IPS-18a (cell line): Measurements from ENCODE around the gene ZIC4.

Source experiments
- H3K27ac ChIP-seq: one replicate; pipeline ENCODE4 v1.5.1; 2013; ENCODE audit warnings: low read length
- H3K27me3 ChIP-seq: one replicate; pipeline ENCODE4 v1.6.1; 2013; ENCODE audit warnings: mild to moderate bottlenecking, low read length; ENCODE audit not compliant: control insufficient read depth, insufficient read depth
- H3K36me3 ChIP-seq: one replicate; pipeline ENCODE4 v1.6.1; 2013; ENCODE audit warnings: low read depth, low read length; ENCODE audit not compliant: control insufficient read depth
- H3K4me1 ChIP-seq: one replicate; pipeline ENCODE4 v1.6.1; 2013; ENCODE audit warnings: low read depth, low read length; ENCODE audit not compliant: control insufficient read depth
- H3K4me3 ChIP-seq: one replicate; pipeline ENCODE4 v1.5.1; 2013; ENCODE audit warnings: low read length
- H3K9ac ChIP-seq: one replicate; pipeline ENCODE4 v1.6.1; 2013; ENCODE audit warnings: mild to moderate bottlenecking, low read length, moderate library complexity
- H3K9me3 ChIP-seq: one replicate; pipeline ENCODE4 v1.6.1; 2013; ENCODE audit warnings: low read depth, low read length; ENCODE audit not compliant: control insufficient read depth

The ZIC4 gene

GRCh38 chr3:147383617-147384016 is 22.7 kb downstream of the ZIC4 start:
- Histone ChIP-seq H3K4me1 (peaks cover 66% of the 10 kb centered on the region), H3K36me3 (no peaks in the 10 kb centered on the region), H3K4me3 (no peak overlapping the region), H3K27ac (no peak overlapping the region), H3K9ac (no peak overlapping the region), H3K27me3 (peaks cover 100% of the 10 kb centered on the region), H3K9me3 (peaks cover 3% of the 10 kb centered on the region)

DNA sequence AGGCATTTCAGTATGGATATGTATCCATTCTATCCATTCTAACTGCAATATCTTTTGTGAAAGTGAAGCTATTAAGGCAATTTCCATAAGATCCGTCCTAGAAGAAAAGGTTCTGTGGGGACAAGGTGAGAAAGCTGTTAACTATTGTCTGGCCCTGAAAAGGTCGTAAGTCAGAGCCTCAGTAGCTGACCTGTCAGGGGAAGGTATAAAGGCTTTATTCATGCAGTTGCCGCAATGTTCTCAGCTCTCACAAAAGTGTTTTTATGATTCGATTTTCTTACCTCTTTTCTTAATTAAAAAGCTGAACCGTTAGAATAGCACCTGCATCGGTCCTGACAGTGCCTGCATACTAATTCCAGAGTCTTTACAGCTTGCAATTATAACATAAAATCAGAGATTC is 24.7 kb downstream of the ZIC4 start:
- H3K27me3 ChIP-seq: peaks cover 98% of the 10 kb centered on the region
- H3K4me1 ChIP-seq: peaks cover 63% of the 10 kb centered on the region
- no peaks in the 10 kb centered on the region for H3K9me3 ChIP-seq
- H3K27ac ChIP-seq: no peak overlapping the region
- H3K36me3 ChIP-seq: no peaks in the 10 kb centered on the region
- H3K9ac ChIP-seq: no peak overlapping the region
- no peak overlapping the region for H3K4me3 ChIP-seq

DNA sequence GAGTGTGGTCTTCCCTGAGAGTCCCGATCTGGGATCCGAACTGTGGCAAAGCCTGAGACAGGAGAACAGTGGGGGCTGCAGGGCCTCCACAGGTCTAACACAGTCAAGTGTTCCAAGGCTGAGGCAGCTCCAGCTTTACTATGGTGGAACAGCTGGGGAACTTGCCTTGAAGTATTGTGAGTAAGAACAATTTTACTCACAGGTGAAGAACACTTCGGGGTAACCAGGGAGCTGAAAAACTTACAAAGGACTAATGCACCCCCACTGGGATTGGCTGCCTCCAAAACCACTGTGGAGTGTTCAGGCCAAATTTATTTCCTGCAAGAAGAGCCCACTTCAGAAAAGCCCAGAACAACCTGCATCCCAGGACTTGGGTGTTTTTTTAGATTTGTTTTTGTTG is 25.4 kb downstream of the ZIC4 start:
- H3K27ac ChIP-seq: no peak overlapping the region
- peaks cover 65% of the 10 kb centered on the region for H3K4me1 ChIP-seq
- H3K9ac ChIP-seq: no peak overlapping the region
- H3K4me3 ChIP-seq: peak overlapping the region; percentile 23
- H3K27me3 ChIP-seq: peaks cover 98% of the 10 kb centered on the region
- H3K9me3 ChIP-seq: no peaks in the 10 kb centered on the region
- H3K36me3 ChIP-seq: no peaks in the 10 kb centered on the region

- no peak overlapping the region for H3K9ac ChIP-seq
- peaks cover 98% of the 10 kb centered on the region for H3K27me3 ChIP-seq
- no peak overlapping the region for H3K27ac ChIP-seq
- H3K4me1 ChIP-seq: peaks cover 65% of the 10 kb centered on the region
- H3K36me3 ChIP-seq: no peaks in the 10 kb centered on the region
- no peaks in the 10 kb centered on the region for H3K9me3 ChIP-seq
- peak overlapping the region; percentile 23 for H3K4me3 ChIP-seq
Observed at GRCh38 chr3:147380387-147380951, 25.9 kb downstream of the ZIC4 start.

GRCh38 chr3:147379651-147380050 is 26.7 kb downstream of the ZIC4 start:
- Histone ChIP-seq H3K27me3 (peaks cover 98% of the 10 kb centered on the region), H3K4me1 (peaks cover 60% of the 10 kb centered on the region)

GRCh38 chr3:147377412-147378367 is 28.7 kb downstream of the ZIC4 start:
- no peaks in the 10 kb centered on the region for H3K36me3 ChIP-seq
- no peak overlapping the region for H3K27ac ChIP-seq
- H3K9ac ChIP-seq: no peak overlapping the region
- H3K4me1 ChIP-seq: peaks cover 60% of the 10 kb centered on the region
- no peaks in the 10 kb centered on the region for H3K9me3 ChIP-seq
- peaks cover 98% of the 10 kb centered on the region for H3K27me3 ChIP-seq
- peak overlapping the region; percentile 38 for H3K4me3 ChIP-seq

More at GRCh38 chr3:147379651-147380050, 26.7 kb downstream of the ZIC4 start:
- H3K4me3 ChIP-seq: no peak overlapping the region
- H3K36me3 ChIP-seq: no peaks in the 10 kb centered on the region
- H3K9me3 ChIP-seq: no peaks in the 10 kb centered on the region
- H3K9ac ChIP-seq: no peak overlapping the region
- no peak overlapping the region for H3K27ac ChIP-seq

DNA sequence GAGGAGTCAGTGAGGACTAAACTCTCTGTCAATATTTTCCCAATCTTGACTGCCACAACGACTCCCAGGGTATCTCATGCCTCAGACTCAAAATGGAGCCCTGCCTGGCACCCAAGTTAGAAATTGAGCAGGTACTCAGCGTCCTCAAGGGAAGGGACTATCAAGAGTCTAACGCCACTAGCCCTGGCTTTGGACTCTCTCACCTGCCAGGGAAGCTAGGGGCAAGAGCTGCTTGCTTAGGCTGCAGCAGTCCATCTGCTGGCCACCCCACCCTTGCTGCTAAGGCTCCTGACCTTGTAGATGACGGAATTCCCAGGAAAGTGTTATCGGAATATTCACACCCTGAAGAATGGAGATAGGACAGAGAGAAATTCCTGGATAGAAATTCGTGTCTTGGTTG is 33.0 kb downstream of the ZIC4 start:
- Histone ChIP-seq H3K27ac (no peak overlapping the region), H3K36me3 (no peaks in the 10 kb centered on the region), H3K4me3 (no peak overlapping the region), H3K27me3 (peaks cover 98% of the 10 kb centered on the region), H3K9ac (no peak overlapping the region), H3K9me3 (no peaks in the 10 kb centered on the region), H3K4me1 (peaks cover 53% of the 10 kb centered on the region)

DNA sequence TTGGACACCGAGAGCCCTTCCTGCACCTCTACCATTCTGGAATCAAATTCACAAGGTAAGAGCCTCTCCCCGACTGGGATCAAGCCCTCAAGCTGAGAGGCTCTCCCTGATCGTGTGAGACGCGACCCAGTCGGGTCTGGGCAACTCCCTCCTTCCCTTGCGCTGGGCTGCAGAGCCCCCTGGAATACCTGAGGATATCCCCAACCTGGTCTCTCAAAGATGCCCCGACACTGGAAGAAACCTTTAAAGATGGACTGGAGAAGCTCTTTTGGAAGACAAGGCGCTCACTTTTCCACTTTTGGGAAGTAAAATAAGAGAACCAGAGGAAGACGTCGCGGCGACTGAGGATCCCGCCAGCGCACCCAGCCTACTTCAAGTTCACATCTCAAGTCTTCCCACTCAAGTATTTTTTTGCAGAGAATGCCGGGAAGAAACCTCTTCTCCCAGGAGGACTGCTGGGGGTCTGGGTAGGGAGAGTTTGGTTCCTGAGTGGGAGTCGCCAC is 33.8 kb downstream of the ZIC4 start:
- Histone ChIP-seq H3K27me3 (peaks cover 100% of the 10 kb centered on the region), H3K9me3 (no peaks in the 10 kb centered on the region), H3K9ac (no peak overlapping the region), H3K36me3 (no peaks in the 10 kb centered on the region), H3K27ac (no peak overlapping the region), H3K4me3 (no peak overlapping the region), H3K4me1 (peaks cover 57% of the 10 kb centered on the region)

DNA sequence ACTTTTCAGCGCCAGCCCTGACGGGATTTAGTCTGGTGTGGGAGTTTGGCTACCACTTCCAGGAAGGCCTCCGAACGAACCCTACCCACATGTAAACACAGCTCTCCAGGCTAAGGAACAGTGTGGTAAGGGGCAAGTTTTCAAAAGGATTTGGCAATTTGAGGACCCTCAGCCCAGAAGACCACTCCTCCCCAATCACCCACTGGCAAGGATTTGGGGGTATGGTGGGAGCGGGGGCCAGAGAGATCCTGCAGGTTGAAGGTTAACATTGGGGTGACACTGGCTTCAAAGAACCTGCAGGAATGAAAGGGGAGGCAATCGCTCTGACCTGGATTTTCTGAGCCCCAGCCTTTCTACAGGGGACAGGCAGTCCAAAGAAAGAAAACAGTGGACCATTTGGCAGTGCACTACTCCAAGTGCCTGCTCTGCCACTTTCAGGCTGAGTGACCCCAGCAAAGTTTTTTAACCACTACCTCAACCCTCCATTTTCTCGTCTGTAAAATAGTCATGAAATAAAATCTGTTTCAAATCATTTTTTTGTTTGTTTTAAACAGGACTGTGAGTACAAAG is 34.5 kb downstream of the ZIC4 start:
- H3K27ac ChIP-seq: no peak overlapping the region
- peaks cover 100% of the 10 kb centered on the region for H3K27me3 ChIP-seq
- H3K9ac ChIP-seq: no peak overlapping the region
- no peaks in the 10 kb centered on the region for H3K9me3 ChIP-seq
- H3K36me3 ChIP-seq: no peaks in the 10 kb centered on the region
- H3K4me1 ChIP-seq: peaks cover 50% of the 10 kb centered on the region
- no peak overlapping the region for H3K4me3 ChIP-seq

DNA sequence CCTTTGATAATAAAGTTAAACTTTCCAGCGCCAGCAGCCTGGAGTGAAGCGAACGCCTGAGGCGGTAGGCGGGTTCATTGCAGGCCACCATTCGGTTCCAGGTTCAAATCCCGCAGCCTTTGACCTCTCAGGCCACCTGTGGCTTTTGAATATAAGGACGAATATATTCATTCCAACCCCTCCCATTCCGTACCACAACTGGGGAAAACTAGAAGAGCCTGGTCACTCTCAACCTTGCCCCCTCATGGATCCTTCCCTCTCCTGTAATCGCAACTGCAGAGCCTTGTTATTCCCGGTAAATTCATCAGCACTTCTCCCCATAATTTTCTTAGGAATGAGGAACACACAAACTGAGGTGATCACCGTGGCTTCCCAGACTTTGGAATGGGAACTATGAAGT is 35.2 kb downstream of the ZIC4 start:
- no peak overlapping the region for H3K9ac ChIP-seq
- H3K36me3 ChIP-seq: no peaks in the 10 kb centered on the region
- no peak overlapping the region for H3K27ac ChIP-seq
- peaks cover 100% of the 10 kb centered on the region for H3K27me3 ChIP-seq
- H3K4me1 ChIP-seq: peaks cover 46% of the 10 kb centered on the region
- H3K9me3 ChIP-seq: no peaks in the 10 kb centered on the region
- peak overlapping the region; percentile 18 for H3K4me3 ChIP-seq

- no peak overlapping the region for H3K9ac ChIP-seq
- H3K27ac ChIP-seq: no peak overlapping the region
- peaks cover 46% of the 10 kb centered on the region for H3K4me1 ChIP-seq
- no peaks in the 10 kb centered on the region for H3K9me3 ChIP-seq
- no peak overlapping the region for H3K4me3 ChIP-seq
- H3K36me3 ChIP-seq: no peaks in the 10 kb centered on the region
- peaks cover 100% of the 10 kb centered on the region for H3K27me3 ChIP-seq
Observed at GRCh38 chr3:147370349-147370748, 36.0 kb downstream of the ZIC4 start.
